ENCODE results near the gene LRRC39. TPM values are rescaled to one million over a fixed set of nuclear protein-coding genes. Genes with fewer than 3 reads are reported as not detected.
"Not testable (repeated sequence)": the region's sequence is repeated elsewhere in the genome, so short reads cannot be mapped to it uniquely, and the experiment has no call there.

The LRRC39 gene
- total RNA-seq, 1 donor from 2014 or later, result 166 TPM

- no peak overlapping the region for H3K4me3 ChIP-seq
- peaks cover 28% of the 10 kb centered on the region for H3K4me1 ChIP-seq
- no peak for DNase-seq
- intact Hi-C loops (cut with micrococcal nuclease), result no loop called here
- no peaks in the 10 kb centered on the region for H3K27me3 ChIP-seq (ENCODE audit: low read depth)
- peaks cover 72% of the 10 kb centered on the region for H3K36me3 ChIP-seq
- no peak overlapping the region for H3K27ac ChIP-seq (replicated peaks)
- TF ChIP-seq CTCF (IDR thresholded peaks at IDR 0.05; ENCODE audit: borderline replicate concordance), result no peak
- no peaks in the 10 kb centered on the region for H3K9me3 ChIP-seq (replicated peaks)
Measured at GRCh38 chr1:100215101-100215500, 37.0 kb upstream of the LRRC39 start.

GRCh38 chr1:100213141-100213540 is 35.1 kb upstream of the LRRC39 start:
- Histone ChIP-seq H3K27me3 (ENCODE audit: low read depth) (no peaks in the 10 kb centered on the region), H3K36me3 (peaks cover 82% of the 10 kb centered on the region), H3K4me1 (peaks cover 21% of the 10 kb centered on the region), H3K27ac (replicated peaks) (no peak overlapping the region), H3K4me3 (no peak overlapping the region), H3K9me3 (replicated peaks) (no peaks in the 10 kb centered on the region)
- TF ChIP-seq CTCF (IDR thresholded peaks at IDR 0.05; ENCODE audit: borderline replicate concordance), result no peak
- no peak for DNase-seq
- intact Hi-C loops (cut with micrococcal nuclease), result no loop called here

- Histone ChIP-seq H3K9me3 (replicated peaks) (peaks cover 11% of the 10 kb centered on the region), H3K4me1 (peaks cover 13% of the 10 kb centered on the region), H3K4me3 (no peak overlapping the region), H3K36me3 (peaks cover 88% of the 10 kb centered on the region), H3K27me3 (ENCODE audit: low read depth) (no peaks in the 10 kb centered on the region), H3K27ac (replicated peaks) (no peak overlapping the region)
- DNase-seq, result no peak
- TF ChIP-seq CTCF (IDR thresholded peaks at IDR 0.05; ENCODE audit: borderline replicate concordance), result no peak
- intact Hi-C loops (cut with micrococcal nuclease), result no loop called here
Measured at GRCh38 chr1:100206301-100206700, 28.2 kb upstream of the LRRC39 start.

- H3K4me1 ChIP-seq; H3K4me3 ChIP-seq; DNase-seq; H3K27me3 ChIP-seq (ENCODE audit: low read depth); H3K27ac ChIP-seq (replicated peaks); intact Hi-C loops (cut with micrococcal nuclease): not testable (repeated sequence)
- H3K9me3 ChIP-seq (replicated peaks), result peaks cover 11% of the 10 kb centered on the region
- H3K36me3 ChIP-seq, result peaks cover 89% of the 10 kb centered on the region
Measured at GRCh38 chr1:100205593-100205992, 27.5 kb upstream of the LRRC39 start.

GRCh38 chr1:100205103-100205502 is 27.0 kb upstream of the LRRC39 start:
- intact Hi-C loops (cut with micrococcal nuclease); H3K27ac ChIP-seq (replicated peaks); H3K27me3 ChIP-seq (ENCODE audit: low read depth); H3K4me3 ChIP-seq; H3K4me1 ChIP-seq; DNase-seq: not testable (repeated sequence)
- Histone ChIP-seq H3K9me3 (replicated peaks) (peaks cover 11% of the 10 kb centered on the region), H3K36me3 (peaks cover 90% of the 10 kb centered on the region)

- intact Hi-C loops (cut with micrococcal nuclease); H3K4me1 ChIP-seq; H3K27me3 ChIP-seq (ENCODE audit: low read depth); H3K4me3 ChIP-seq; DNase-seq; H3K27ac ChIP-seq (replicated peaks): not testable (repeated sequence)
- H3K9me3 ChIP-seq (replicated peaks), result peaks cover 11% of the 10 kb centered on the region
- peaks cover 89% of the 10 kb centered on the region for H3K36me3 ChIP-seq
Measured at GRCh38 chr1:100202703-100203102, 24.6 kb upstream of the LRRC39 start.

- DNase-seq; H3K9me3 ChIP-seq (replicated peaks); H3K4me1 ChIP-seq; intact Hi-C loops (cut with micrococcal nuclease); H3K27ac ChIP-seq (replicated peaks); H3K4me3 ChIP-seq; H3K27me3 ChIP-seq (ENCODE audit: low read depth): not testable (repeated sequence)
- H3K36me3 ChIP-seq, result peaks cover 82% of the 10 kb centered on the region
Measured at GRCh38 chr1:100200060-100200459, 22.0 kb upstream of the LRRC39 start.

- Histone ChIP-seq H3K9me3 (replicated peaks) (no peaks in the 10 kb centered on the region), H3K27ac (replicated peaks) (no peak overlapping the region), H3K36me3 (peaks cover 76% of the 10 kb centered on the region), H3K4me3 (no peak overlapping the region), H3K27me3 (ENCODE audit: low read depth) (no peaks in the 10 kb centered on the region), H3K4me1 (no peaks in the 10 kb centered on the region)
- TF ChIP-seq CTCF (IDR thresholded peaks at IDR 0.05; ENCODE audit: borderline replicate concordance), result no peak
- DNase-seq, result no peak
- intact Hi-C loops (cut with micrococcal nuclease), result no loop called here
Measured at GRCh38 chr1:100198596-100198995, 20.5 kb upstream of the LRRC39 start.

Measured in left ventricle myocardium inferior (tissue), 1 donor.